Stimulated activated CD8-positive, alpha-beta memory T cell treated with anti-CD3 and anti-CD28 coated beads, Interleukin-4, amount 100 ng/mL, for 1 hour (primary cell): Measurements from ENCODE around the gene CD37.
A peak's percentile ranks its signal among the peaks of the same experiment; 100 is the strongest.
"Not testable (repeated sequence)": the region's sequence is repeated elsewhere in the genome, so short reads cannot be mapped to it uniquely, and the experiment has no call there.

Experiments used
- DNase-seq, 2 donors: peaks; one replicate each; pipeline ENCODE4 v3.0.0-alpha.2; 2020; ENCODE audit warnings: low read depth in 2 of 2, low spot score in 1 of 2

The CD37 gene

GRCh38 chr19:49335071-49335783, at the start of gene CD37:
TSS of gene CD37 (plus strand) at chr19:49335406. CDS start at chr19:49335541, 135 bp downstream.
- peak in 1 of 2 donors; percentile 29 for DNase-seq

GRCh38 chr19:49287141-49287770, 48.0 kb upstream of the CD37 start:
- no peak for DNase-seq

GRCh38 chr19:49288205-49288604, 47.0 kb upstream of the CD37 start:
- DNase-seq = not testable (repeated sequence)

- DNase-seq = not testable (repeated sequence)
Measured at GRCh38 chr19:49289286-49289685, 45.9 kb upstream of the CD37 start.

GRCh38 chr19:49290517-49290916, 44.7 kb upstream of the CD37 start:
- DNase-seq = no peak

- no peak for DNase-seq
Measured at GRCh38 chr19:49294401-49294800, 40.8 kb upstream of the CD37 start.

- DNase-seq = no peak
Measured at GRCh38 chr19:49295208-49295880, 39.9 kb upstream of the CD37 start.

GRCh38 chr19:49297403-49297802, 37.8 kb upstream of the CD37 start:
- DNase-seq = no peak

GRCh38 chr19:49298653-49299052, 36.6 kb upstream of the CD37 start:
- DNase-seq = not testable (repeated sequence)

GRCh38 chr19:49301165-49301865, 33.9 kb upstream of the CD37 start:
- DNase-seq = peak; percentile 62 to 66

GRCh38 chr19:49301866-49302252, 33.3 kb upstream of the CD37 start:
- no peak for DNase-seq

GRCh38 chr19:49306734-49307133, 28.5 kb upstream of the CD37 start:
- DNase-seq = not testable (repeated sequence)

GRCh38 chr19:49309087-49309486, 26.1 kb upstream of the CD37 start:
- no peak for DNase-seq

- DNase-seq = no peak
Measured at GRCh38 chr19:49315111-49315510, 20.1 kb upstream of the CD37 start.

GRCh38 chr19:49316284-49316683, 18.9 kb upstream of the CD37 start:
- no peak for DNase-seq

- DNase-seq = no peak
Measured at GRCh38 chr19:49318296-49318695, 16.9 kb upstream of the CD37 start.

- no peak for DNase-seq
Measured at GRCh38 chr19:49324801-49325576, 10.2 kb upstream of the CD37 start, which contains the start of gene SLC6A16. TSS of gene SLC6A16 (minus strand) at chr19:49325191. CDS start at chr19:49311347, 13,844 bp downstream.

- not testable (repeated sequence) for DNase-seq
Measured at GRCh38 chr19:49325756-49326155, 9.4 kb upstream of the CD37 start.

GRCh38 chr19:49326165-49326704, 9.0 kb upstream of the CD37 start:
- DNase-seq = no peak

GRCh38 chr19:49327878-49328544, 7.2 kb upstream of the CD37 start:
- peak in 1 of 2 donors; percentile 13 for DNase-seq
